Stimulated activated CD4-positive, alpha-beta T cell treated with anti-CD3 and anti-CD28 coated beads, Interleukin-15, amount 100 ng/mL, for 24 hours (primary cell): Measurements from ENCODE around the gene ADGRA3.

Source experiments
- DNase-seq: peaks from one replicate; pipeline ENCODE4 v3.0.0-alpha.2; 2020

ADGRA3 gene

GRCh38 chr4:22504922-22505321 lies 10.9 kb downstream of the ADGRA3 start:
- no peak for DNase-seq

- DNase-seq = no peak
Observed at GRCh38 chr4:22504447-22504846, 11.4 kb downstream of the ADGRA3 start.

GRCh38 chr4:22502895-22503814 lies 12.7 kb downstream of the ADGRA3 start:
- DNase-seq = no peak

GRCh38 chr4:22501715-22502095 lies 14.2 kb downstream of the ADGRA3 start:
- no peak for DNase-seq

GRCh38 chr4:22500831-22501714 lies 14.8 kb downstream of the ADGRA3 start:
- DNase-seq = peak; percentile 52

- DNase-seq = no peak
Observed at GRCh38 chr4:22500128-22500611, 15.7 kb downstream of the ADGRA3 start.

GRCh38 chr4:22498866-22499265 lies 17.0 kb downstream of the ADGRA3 start:
- DNase-seq = no peak

- DNase-seq = no peak
Observed at GRCh38 chr4:22496165-22496813, 19.6 kb downstream of the ADGRA3 start.

- no peak for DNase-seq
Observed at GRCh38 chr4:22493523-22493922, 22.3 kb downstream of the ADGRA3 start.

GRCh38 chr4:22492987-22493386 lies 22.9 kb downstream of the ADGRA3 start:
- DNase-seq = no peak

- no peak for DNase-seq
Observed at GRCh38 chr4:22491939-22492338, 23.9 kb downstream of the ADGRA3 start.

GRCh38 chr4:22490718-22491315 lies 25.0 kb downstream of the ADGRA3 start:
- no peak for DNase-seq

GRCh38 chr4:22488106-22488505 lies 27.8 kb downstream of the ADGRA3 start:
- DNase-seq = no peak

GRCh38 chr4:22487328-22487727 lies 28.5 kb downstream of the ADGRA3 start:
- DNase-seq = no peak

- DNase-seq = no peak
Observed at GRCh38 chr4:22486276-22486675, 29.6 kb downstream of the ADGRA3 start.

GRCh38 chr4:22485737-22486136 lies 30.1 kb downstream of the ADGRA3 start:
- no peak for DNase-seq

- DNase-seq = no peak
Observed at GRCh38 chr4:22483551-22483981, 32.3 kb downstream of the ADGRA3 start.

- no peak for DNase-seq
Observed at GRCh38 chr4:22482250-22483127, 33.4 kb downstream of the ADGRA3 start.

GRCh38 chr4:22480675-22481327 lies 35.1 kb downstream of the ADGRA3 start:
- DNase-seq = no peak

GRCh38 chr4:22478426-22478825 lies 37.4 kb downstream of the ADGRA3 start:
- no peak for DNase-seq

- DNase-seq = no peak
Observed at GRCh38 chr4:22477813-22478182, 38.1 kb downstream of the ADGRA3 start.
